Fibroblast of pulmonary artery (primary cell): ENCODE results near the gene ANKRD27.
A peak's percentile ranks its signal among the peaks of the same experiment; 100 is the strongest.
"Not testable (repeated sequence)": the region's sequence is repeated elsewhere in the genome, so short reads cannot be mapped to it uniquely, and the experiment has no call there.

Experiments
- DNase-seq: peaks from one replicate; pipeline ENCODE4 v3.0.0-alpha.2; 2010; ENCODE audit warnings: low read depth
- H3K4me3 ChIP-seq: replicated peaks from 2 replicates; pipeline ENCODE4 v1.5.1; 2011; ENCODE audit warnings: low read depth, mild to moderate bottlenecking, control low read depth, low read length, moderate library complexity
- CTCF ChIP-seq: IDR thresholded peaks from 2 replicates; pipeline ENCODE4 v1.5.1; 2011; ENCODE audit warnings: mild to moderate bottlenecking, control low read depth, low read length, inconsistent platforms; ENCODE audit errors: missing control alignments

The ANKRD27 gene

GRCh38 chr19:32674931-32675719 is at the start of gene ANKRD27:
Gene ANKRD27 (minus strand): TSS chr19:32675180. CDS start chr19:32659015, 16,165 bp downstream.
- DNase-seq: peak; percentile 98
- TF ChIP-seq CTCF: no peak
- peak within 1 kb of the TSS; percentile 90 for H3K4me3 ChIP-seq

GRCh38 chr19:32720936-32721250 is 45.9 kb upstream of the ANKRD27 start:
- TF ChIP-seq CTCF: no peak
- DNase-seq: no peak

GRCh38 chr19:32720216-32720935 is 45.4 kb upstream of the ANKRD27 start:
- no peak for DNase-seq
- H3K4me3 ChIP-seq: no peak overlapping the region
- no peak for TF ChIP-seq CTCF

More at GRCh38 chr19:32720936-32721250, 45.9 kb upstream of the ANKRD27 start:
- H3K4me3 ChIP-seq: no peak overlapping the region

GRCh38 chr19:32719611-32720059 is 44.7 kb upstream of the ANKRD27 start, which contains the start of gene TDRD12:
Gene TDRD12 (plus strand): TSS chr19:32719767. CDS start chr19:32720073, 306 bp downstream.
- TF ChIP-seq CTCF: no peak
- no peak within 1 kb of the TSS for H3K4me3 ChIP-seq
- no peak for DNase-seq

- DNase-seq: no peak
- TF ChIP-seq CTCF: no peak
- no peak overlapping the region for H3K4me3 ChIP-seq
Observed at GRCh38 chr19:32718286-32718685, 43.3 kb upstream of the ANKRD27 start.

GRCh38 chr19:32717496-32717895 is 42.5 kb upstream of the ANKRD27 start:
- TF ChIP-seq CTCF: no peak
- no peak for DNase-seq
- H3K4me3 ChIP-seq: no peak overlapping the region

- not testable (repeated sequence) for DNase-seq
Observed at GRCh38 chr19:32716203-32716602, 41.2 kb upstream of the ANKRD27 start.

More at GRCh38 chr19:32716203-32716602, 41.2 kb upstream of the ANKRD27 start:
- not testable (repeated sequence) for H3K4me3 ChIP-seq
